Kidney (tissue), 14 donors: ENCODE results near the gene GTF2H4. TPM values are rescaled to one million over a fixed set of nuclear protein-coding genes. Genes with fewer than 3 reads are reported as not detected.
A peak's percentile ranks its signal among the peaks of the same experiment; 100 is the strongest.

Source experiments
- DNase-seq, 5 donors: peaks; one replicate each; pipeline ENCODE4 v3.0.0-alpha.2; 2013 to 2020
- FAIRE-seq: peaks from 2 replicates; lab custom pipeline; 2012; peaks lifted over from hg19 to GRCh38; lab: Jason Lieb, UNC
- H3K27ac ChIP-seq, 2 donors: one replicate each; pipeline ENCODE4 v1.7.0; 2013; ENCODE audit warnings: low read depth in 2 of 2, low read length in 2 of 2, inconsistent platforms in 1 of 2
- H3K27me3 ChIP-seq: one replicate; pipeline ENCODE4 v1.7.1; 2013; ENCODE audit warnings: low read length, inconsistent platforms; ENCODE audit not compliant: control insufficient read depth, insufficient read depth
- H3K36me3 ChIP-seq, 3 donors: one replicate each; pipeline versions ENCODE4 v1.7.0 to v1.7.1; 2013; ENCODE audit warnings: low read length in 3 of 3, control low read depth in 1 of 3, inconsistent platforms in 1 of 3; ENCODE audit not compliant: insufficient read depth in 3 of 3, control insufficient read depth in 2 of 3
- H3K4me1 ChIP-seq, 3 donors: one replicate each; pipeline versions ENCODE4 v1.7.0 to v1.7.1; 2013; ENCODE audit warnings: low read length in 3 of 3, inconsistent platforms in 1 of 3, low read depth in 1 of 3; ENCODE audit not compliant: control insufficient read depth in 2 of 3, insufficient read depth in 2 of 3
- H3K4me3 ChIP-seq, 3 donors: one replicate each; pipeline versions ENCODE4 v1.7.0 to v1.8.1; 2013; ENCODE audit warnings: low read length in 3 of 3, control low read depth in 1 of 3, inconsistent platforms in 1 of 3
- H3K9ac ChIP-seq, 3 donors: one replicate each; pipeline versions ENCODE4 v1.7.0 to v1.7.1; 2013; ENCODE audit warnings: low read length in 3 of 3, control low read depth in 1 of 3, inconsistent platforms in 1 of 3
- H3K9me3 ChIP-seq, 3 donors: one replicate each; pipeline versions ENCODE4 v1.7.0 to v1.7.1; 2013; ENCODE audit warnings: low read length in 3 of 3, control low read depth in 1 of 3, inconsistent platforms in 1 of 3; ENCODE audit not compliant: control insufficient read depth in 2 of 3, insufficient read depth in 1 of 3
- CTCF ChIP-seq: IDR thresholded peaks from 3 replicates; pipeline ENCODE4 v1.5.1; 2012; ENCODE audit warnings: mild to moderate bottlenecking, moderate library complexity, borderline replicate concordance; ENCODE audit not compliant: insufficient read depth; ENCODE audit errors: extremely low read depth
- intact Hi-C: fragments of 100-400 bp; cut with DNase I; formaldehyde crosslinking; loops from one replicate; pipeline ENCODE4 v1.11.1; 2022
- polyA plus RNA-seq: library from polyadenylated mRNA; stranded (reverse); fragments of 350-450 nt; fragmentation: Illumina TruSeq; extraction: RNeasy Lipid Tissue Mini Kit (QIAGEN cat#74804); gene quantifications from one replicate; pipeline ENCODE4 v1.2.3, GENCODE V29; 2014; ENCODE audit warnings: low read depth, low replicate concordance; ENCODE audit not compliant: insufficient read depth
- total RNA-seq: library from RNA; stranded (reverse); fragmentation: NEBNext Ultra II Directional; extraction: Animal tissue kit (Norgen Biotek cat#: 25700); gene quantifications from one replicate; pipeline ENCODE4 v1.2.1, GENCODE V29; 2021
- donor health status: control.
- donor health status: control.
- donor health status: control.
- donor health status: control.
- donor health status: control.
- donor health status: DM: yes; HTN: yes; CAD: no.
- donor health status: Normal renal cell carcinoma (clear cell type).

GTF2H4 gene
- total and polyA plus RNA-seq, 2 donors from 2014 or later = 20.9 to 39.3 TPM

- H3K9me3 ChIP-seq = no peaks in the 10 kb centered on the region
- FAIRE-seq (no peak), DNase-seq (no peak)
- intact Hi-C loops = no loop called here
- H3K27ac ChIP-seq = no peak overlapping the region
- no peaks in the 10 kb centered on the region for H3K27me3 ChIP-seq
- no peak overlapping the region for H3K9ac ChIP-seq
- peaks cover 0 to 6% (median 3%) of the 10 kb centered on the region in 3 donors for H3K4me1 ChIP-seq
- no peak for TF ChIP-seq CTCF
- peaks cover 8 to 37% (median 20%) of the 10 kb centered on the region in 3 donors for H3K36me3 ChIP-seq
- no peak overlapping the region for H3K4me3 ChIP-seq
Measured at GRCh38 chr6:30891450-30891723, 16.6 kb upstream of the GTF2H4 start.

GRCh38 chr6:30891816-30892538 is 16.0 kb upstream of the GTF2H4 start:
- no peak for TF ChIP-seq CTCF
- DNase-seq (peak in 1 of 5 donors; percentile 37), FAIRE-seq (no peak)
- Histone ChIP-seq H3K4me1 (peaks cover 0 to under 1% (median under 1%) of the 10 kb centered on the region in 3 donors), H3K27me3 (no peaks in the 10 kb centered on the region), H3K27ac (no peak overlapping the region), H3K9me3 (no peaks in the 10 kb centered on the region), H3K36me3 (peaks cover 8 to 37% (median 22%) of the 10 kb centered on the region in 3 donors), H3K4me3 (no peak overlapping the region), H3K9ac (no peak overlapping the region)
- intact Hi-C loops = no loop called here

GRCh38 chr6:30893001-30893591 is 14.9 kb upstream of the GTF2H4 start:
- no peaks in the 10 kb centered on the region for H3K9me3 ChIP-seq
- no peak overlapping the region for H3K9ac ChIP-seq
- H3K4me3 ChIP-seq = no peak overlapping the region
- peak in 1 of 5 donors; percentile 47 for DNase-seq
- no peak for TF ChIP-seq CTCF
- FAIRE-seq = no peak
- H3K36me3 ChIP-seq = peaks cover 8 to 40% (median 24%) of the 10 kb centered on the region in 3 donors
- H3K4me1 ChIP-seq = no peaks in the 10 kb centered on the region
- H3K27ac ChIP-seq = no peak overlapping the region
- no peaks in the 10 kb centered on the region for H3K27me3 ChIP-seq
- intact Hi-C loops = no loop called here
